NT2/D1 (cell line): Measurements from ENCODE around the gene OR5AU1.

ENCODE experiments used
- DNase-seq: peaks from one replicate; pipeline ENCODE4 v3.0.0-alpha.2; 2011; ENCODE audit warnings: low read depth, low spot score
- H3K27me3 ChIP-seq: 2 replicates; pipeline ENCODE4 v1.6.0; 2011; ENCODE audit warnings: mild to moderate bottlenecking; ENCODE audit not compliant: insufficient read length, insufficient read depth
- H3K36me3 ChIP-seq: 2 replicates; pipeline ENCODE4 v1.6.1; 2011; ENCODE audit warnings: mild to moderate bottlenecking, low read length, mixed read lengths; ENCODE audit not compliant: insufficient read depth, insufficient read length
- H3K4me1 ChIP-seq: 2 replicates; pipeline ENCODE4 v1.5.1; 2011; ENCODE audit not compliant: insufficient read depth, insufficient read length
- H3K4me3 ChIP-seq: 2 replicates; pipeline ENCODE4 v1.5.1; 2011; ENCODE audit warnings: low read depth; ENCODE audit not compliant: insufficient read length
- H3K9ac ChIP-seq: 2 replicates; pipeline ENCODE4 v1.6.0; 2011; ENCODE audit warnings: low read depth; ENCODE audit not compliant: insufficient read length
- H3K9me3 ChIP-seq: 2 replicates; pipeline ENCODE4 v1.5.1; 2011; ENCODE audit warnings: mild to moderate bottlenecking, low read length; ENCODE audit not compliant: insufficient read depth
- SUZ12 ChIP-seq: IDR thresholded peaks from 2 replicates; pipeline ENCODE4 v1.6.1; 2011; ENCODE audit not compliant: insufficient read length, insufficient read depth; ENCODE audit errors: extremely low read depth
- YY1 ChIP-seq: IDR thresholded peaks from 2 replicates; pipeline ENCODE4 v1.6.1; 2011; ENCODE audit not compliant: insufficient read length, insufficient read depth
- ZNF274 ChIP-seq: IDR thresholded peaks from 2 replicates; pipeline ENCODE4 v1.6.1; 2011; ENCODE audit warnings: mild to moderate bottlenecking, low read depth, low read length

OR5AU1 gene

GRCh38 chr14:21191809-21192446 is 36.1 kb upstream of the OR5AU1 start:
- Histone ChIP-seq H3K27me3 (no peaks in the 10 kb centered on the region), H3K4me1 (peaks cover 9% of the 10 kb centered on the region), H3K36me3 (no peaks in the 10 kb centered on the region), H3K9ac (no peak overlapping the region), H3K9me3 (peaks cover 6% of the 10 kb centered on the region; the same call in 1 of the 2 replicates), H3K4me3 (peak overlapping the region; percentile 8)
- TF ChIP-seq SUZ12 (no peak), ZNF274 (no peak), YY1 (no peak)
- DNase-seq = peak; percentile 63

GRCh38 chr14:21191261-21191808 is 35.5 kb upstream of the OR5AU1 start:
- Histone ChIP-seq H3K36me3 (no peaks in the 10 kb centered on the region), H3K9me3 (peaks cover 6% of the 10 kb centered on the region; the same call in 1 of the 2 replicates), H3K27me3 (no peaks in the 10 kb centered on the region), H3K4me3 (no peak overlapping the region), H3K9ac (no peak overlapping the region), H3K4me1 (peaks cover 9% of the 10 kb centered on the region)
- TF ChIP-seq SUZ12 (no peak), ZNF274 (no peak), YY1 (no peak)
- DNase-seq = no peak

GRCh38 chr14:21185491-21185890 is 29.6 kb upstream of the OR5AU1 start:
- H3K9ac ChIP-seq = no peak overlapping the region
- peaks cover 6% of the 10 kb centered on the region; the same call in 1 of the 2 replicates for H3K9me3 ChIP-seq
- DNase-seq = no peak
- no peaks in the 10 kb centered on the region for H3K4me1 ChIP-seq
- H3K36me3 ChIP-seq = no peaks in the 10 kb centered on the region
- TF ChIP-seq SUZ12 (no peak), ZNF274 (no peak), YY1 (no peak)
- H3K27me3 ChIP-seq = no peaks in the 10 kb centered on the region
- H3K4me3 ChIP-seq = no peak overlapping the region

DNA sequence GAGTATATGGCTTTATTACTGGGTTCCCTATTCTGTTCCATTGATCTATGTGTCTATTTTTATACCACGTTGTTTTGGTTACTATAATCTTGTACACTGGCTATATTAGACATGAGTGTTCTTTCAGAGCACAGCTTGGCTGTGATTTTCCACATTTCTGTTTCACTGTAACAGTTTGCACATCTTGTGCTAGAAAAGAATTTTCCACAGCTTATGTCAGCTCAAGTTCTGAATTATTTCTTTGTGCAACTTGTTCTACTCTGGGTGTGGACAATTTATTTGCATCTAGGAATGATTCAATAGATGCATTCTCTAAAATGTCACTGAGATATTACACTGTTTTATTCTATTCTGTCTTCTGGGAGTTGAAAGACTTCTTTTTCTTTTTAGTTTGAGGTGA is 28.4 kb upstream of the OR5AU1 start:
- Histone ChIP-seq H3K36me3 (no peaks in the 10 kb centered on the region), H3K4me3 (no peak overlapping the region), H3K27me3 (no peaks in the 10 kb centered on the region), H3K4me1 (no peaks in the 10 kb centered on the region), H3K9me3 (peaks cover 6% of the 10 kb centered on the region; the same call in 1 of the 2 replicates), H3K9ac (no peak overlapping the region)
- DNase-seq = no peak
- TF ChIP-seq SUZ12 (no peak), ZNF274 (no peak), YY1 (no peak)

DNA sequence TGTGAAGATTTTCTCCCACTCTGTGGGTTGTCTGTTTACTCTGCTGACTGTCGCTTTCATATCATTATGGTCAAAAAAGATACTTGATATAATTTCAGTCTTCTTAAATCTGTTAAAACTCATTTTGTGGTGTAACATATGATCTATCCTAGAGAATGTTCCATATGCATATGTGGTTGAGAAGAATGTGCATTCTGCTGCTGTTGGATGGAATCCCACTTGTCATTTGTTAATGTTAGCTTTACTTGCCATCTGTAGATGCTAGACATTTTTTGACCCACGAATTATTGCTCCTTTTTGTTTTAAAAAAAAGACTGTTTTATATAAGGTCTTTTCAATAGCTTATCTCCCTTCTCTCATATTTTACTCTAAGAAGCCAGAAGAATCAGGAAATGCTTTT is 26.3 kb upstream of the OR5AU1 start:
- H3K4me1 ChIP-seq = no peaks in the 10 kb centered on the region
- H3K36me3 ChIP-seq = no peaks in the 10 kb centered on the region
- H3K9me3 ChIP-seq = no peaks in the 10 kb centered on the region; the same call in 1 of the 2 replicates
- no peak overlapping the region for H3K9ac ChIP-seq
- no peaks in the 10 kb centered on the region for H3K27me3 ChIP-seq
- no peak for DNase-seq
- no peak overlapping the region for H3K4me3 ChIP-seq
- no peak for TF ChIP-seq SUZ12
- TF ChIP-seq ZNF274 = no peak
- no peak for TF ChIP-seq YY1

- DNase-seq = no peak
- H3K9ac ChIP-seq = no peak overlapping the region
- H3K4me3 ChIP-seq = no peak overlapping the region
- TF ChIP-seq ZNF274 (no peak), SUZ12 (no peak), YY1 (no peak)
- H3K36me3 ChIP-seq = no peaks in the 10 kb centered on the region
- H3K4me1 ChIP-seq = no peaks in the 10 kb centered on the region
- H3K27me3 ChIP-seq = no peaks in the 10 kb centered on the region
- 0 out of 2 replicates have a peak, but pooled peaks cover 5% of the 10 kb centered on the region for H3K9me3 ChIP-seq
Measured at GRCh38 chr14:21171128-21171527, 15.3 kb upstream of the OR5AU1 start.

DNA sequence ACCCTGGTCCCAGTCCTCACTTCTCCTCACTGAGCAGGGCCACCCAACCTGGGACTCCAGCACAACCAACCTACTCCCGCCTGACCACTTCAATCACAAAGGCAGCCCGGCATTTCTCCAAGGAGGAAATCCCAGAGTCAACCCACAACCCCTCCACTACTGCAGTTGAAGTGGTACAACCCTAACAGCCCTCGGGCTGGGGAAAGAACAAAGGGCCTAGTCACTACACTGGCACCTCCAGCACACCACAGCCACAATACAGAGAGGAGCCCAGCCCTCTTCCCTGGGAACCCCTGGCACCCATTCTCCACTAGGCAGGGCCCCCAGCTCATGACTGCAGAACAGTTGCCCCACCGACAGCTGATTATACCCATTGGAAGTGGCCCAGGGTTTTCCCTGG is 13.7 kb upstream of the OR5AU1 start:
- 0 out of 2 replicates have a peak, but pooled peaks cover 5% of the 10 kb centered on the region for H3K9me3 ChIP-seq
- no peaks in the 10 kb centered on the region for H3K27me3 ChIP-seq
- H3K4me3 ChIP-seq = no peak overlapping the region
- TF ChIP-seq ZNF274 (no peak), YY1 (no peak), SUZ12 (no peak)
- DNase-seq = no peak
- no peaks in the 10 kb centered on the region for H3K36me3 ChIP-seq
- H3K9ac ChIP-seq = no peak overlapping the region
- no peaks in the 10 kb centered on the region for H3K4me1 ChIP-seq
